NT2/D1 (cell line): ENCODE data around the gene NOTCH1.

Source experiments
- SUZ12 ChIP-seq: IDR thresholded peaks from 2 replicates; pipeline ENCODE4 v1.6.1; 2011; ENCODE audit not compliant: insufficient read length, insufficient read depth; ENCODE audit errors: extremely low read depth
- YY1 ChIP-seq: IDR thresholded peaks from 2 replicates; pipeline ENCODE4 v1.6.1; 2011; ENCODE audit not compliant: insufficient read length, insufficient read depth
- ZNF274 ChIP-seq: IDR thresholded peaks from 2 replicates; pipeline ENCODE4 v1.6.1; 2011; ENCODE audit warnings: mild to moderate bottlenecking, low read depth, low read length

- TF ChIP-seq ZNF274 (no peak), YY1 (no peak), SUZ12 (no peak)
Measured at GRCh38 chr9:136499071-136499934, 46.5 kb downstream of the NOTCH1 start.
